ENCODE data around the gene DNHD1. TPM values are rescaled to one million over a fixed set of nuclear protein-coding genes. Genes with fewer than 3 reads are reported as not detected.

DNHD1 gene
- total RNA-seq, 1 donor from 2014 or later = 33.1 TPM

DNA sequence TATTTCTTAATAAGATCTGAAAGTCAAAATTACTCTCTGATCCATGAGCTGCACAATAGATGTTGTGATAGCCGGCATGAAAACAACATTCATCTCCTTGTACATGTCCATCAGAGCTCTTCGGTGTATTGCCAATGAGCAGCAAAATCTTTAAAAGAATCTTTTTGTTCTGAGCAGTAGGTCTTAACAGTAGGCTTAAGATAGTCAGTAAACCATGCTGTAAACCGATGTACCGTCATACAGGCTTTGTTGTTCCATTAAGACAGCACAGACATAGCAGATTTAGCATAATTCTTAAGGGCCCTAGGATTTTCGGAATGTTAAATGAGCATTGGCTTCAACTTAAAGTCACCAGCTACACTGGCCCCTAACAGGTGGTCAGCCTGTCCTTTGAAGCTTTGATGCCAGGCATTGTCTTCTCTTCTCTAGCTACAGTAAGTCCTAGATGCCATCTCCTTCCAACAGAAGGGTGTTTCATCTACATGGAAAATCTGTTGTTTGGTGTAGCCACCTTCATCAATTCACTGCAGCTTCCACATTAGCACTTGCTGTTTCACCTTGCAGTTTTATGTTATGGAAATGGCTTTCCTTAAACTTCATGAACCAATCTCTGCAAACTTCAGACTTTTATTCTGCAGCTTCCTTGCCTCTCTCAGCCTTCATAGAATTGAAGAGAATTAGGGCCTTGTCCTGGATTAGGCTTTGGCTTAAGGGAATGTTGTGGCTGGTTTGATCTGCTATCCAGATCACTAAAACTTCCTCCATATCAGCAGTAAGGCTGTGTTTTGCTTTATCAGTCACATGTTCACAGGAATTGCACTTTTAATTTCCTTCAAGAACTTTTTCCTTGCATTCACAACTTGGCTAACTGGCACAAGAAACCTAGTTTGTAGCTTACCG lies 78.0 kb downstream of the DNHD1 start:
- no peak for DNase-seq (ENCODE audit: low spot score)
- intact Hi-C loops (cut with DNase I) = no loop called here
- ATAC-seq = no peak

DNA sequence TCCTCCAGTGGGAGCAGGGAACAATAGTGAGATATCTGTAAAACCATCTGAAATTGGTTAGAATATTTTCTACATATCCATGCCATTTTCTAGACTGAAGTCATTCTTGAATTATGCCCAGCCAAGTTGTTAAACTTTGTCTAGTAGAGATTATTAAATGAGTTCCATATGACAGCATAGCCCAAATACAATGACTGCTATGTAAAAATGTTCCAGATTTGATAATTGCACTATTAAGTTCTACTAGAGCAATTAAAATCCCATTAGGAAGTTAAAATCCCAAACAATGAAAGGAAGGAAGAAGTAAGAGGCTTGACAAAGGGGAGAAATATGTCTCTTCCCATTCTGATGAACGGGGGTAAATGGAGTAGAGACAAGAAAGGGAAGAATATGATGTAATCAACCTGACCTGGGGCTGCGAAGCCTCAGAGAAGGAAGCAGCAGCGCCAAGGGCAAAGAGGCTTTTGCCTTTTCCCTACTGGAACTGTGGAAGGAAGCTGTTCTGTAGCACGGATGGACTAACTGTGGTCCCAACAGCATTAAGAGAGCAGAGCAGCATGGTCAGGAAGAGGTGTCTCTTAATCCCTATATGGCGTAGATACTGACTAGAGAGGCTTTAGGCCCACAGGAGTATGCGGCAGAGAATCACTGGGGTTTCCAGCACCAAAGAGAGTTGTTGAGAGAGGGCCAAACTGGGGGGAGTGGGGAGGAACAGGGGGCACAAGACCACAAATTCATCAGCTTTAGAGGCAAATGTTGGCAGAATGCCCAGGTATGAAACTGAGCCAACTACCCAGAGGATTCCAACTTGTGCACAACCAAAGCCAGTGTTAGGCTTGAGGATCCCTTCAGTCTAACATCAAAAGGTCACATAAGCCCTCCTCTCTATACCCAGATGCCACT lies 79.6 kb downstream of the DNHD1 start:
- ATAC-seq = peak; percentile 88
- intact Hi-C loops (cut with DNase I) = no loop called here
- peak; percentile 78 for DNase-seq (ENCODE audit: low spot score)

DNA sequence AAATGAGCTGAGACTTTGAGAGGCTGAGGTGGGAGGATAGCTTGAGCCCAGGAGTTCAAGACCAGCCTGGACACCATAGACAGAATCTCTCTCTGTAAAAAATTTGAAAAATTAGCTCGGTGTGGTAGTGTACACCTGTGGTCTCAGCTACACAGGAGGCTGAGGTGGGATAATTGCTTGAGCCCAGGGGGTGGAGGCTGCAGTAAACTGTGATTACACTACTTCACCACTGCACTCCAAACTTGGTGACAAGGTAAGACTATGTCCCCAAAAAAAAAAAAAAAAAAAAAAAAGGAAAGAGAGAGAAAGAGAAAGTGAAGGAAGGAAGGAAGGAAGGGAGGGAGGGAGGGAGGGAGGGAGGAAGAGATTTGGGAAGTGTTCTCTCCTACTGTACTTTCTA lies 81.1 kb downstream of the DNHD1 start:
- DNase-seq (ENCODE audit: low spot score) = no peak
- intact Hi-C loops (cut with DNase I) = no loop called here
- no peak for ATAC-seq

DNA sequence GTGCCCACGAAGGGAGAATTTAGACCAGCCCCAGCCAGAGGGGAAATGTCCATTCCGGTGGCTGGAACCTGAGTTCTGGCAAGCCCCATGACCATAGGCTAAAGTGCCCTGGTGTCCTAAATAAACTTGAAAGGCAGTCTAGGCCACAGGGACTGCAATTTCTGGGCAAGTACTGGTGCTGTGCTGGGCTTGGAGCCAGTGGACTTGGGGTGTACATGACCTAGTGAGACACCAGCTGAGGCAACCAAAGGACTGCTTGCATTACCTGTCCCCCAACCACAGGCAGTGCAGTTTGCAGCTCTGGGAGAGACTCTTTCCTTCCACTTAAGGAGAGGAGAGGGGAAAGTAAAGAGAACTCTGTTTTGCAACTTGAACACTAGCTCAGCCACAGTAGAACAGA lies 82.6 kb downstream of the DNHD1 start:
- DNase-seq (ENCODE audit: low spot score) (no peak), ATAC-seq (no peak)
- intact Hi-C loops (cut with DNase I) = no loop called here

DNA sequence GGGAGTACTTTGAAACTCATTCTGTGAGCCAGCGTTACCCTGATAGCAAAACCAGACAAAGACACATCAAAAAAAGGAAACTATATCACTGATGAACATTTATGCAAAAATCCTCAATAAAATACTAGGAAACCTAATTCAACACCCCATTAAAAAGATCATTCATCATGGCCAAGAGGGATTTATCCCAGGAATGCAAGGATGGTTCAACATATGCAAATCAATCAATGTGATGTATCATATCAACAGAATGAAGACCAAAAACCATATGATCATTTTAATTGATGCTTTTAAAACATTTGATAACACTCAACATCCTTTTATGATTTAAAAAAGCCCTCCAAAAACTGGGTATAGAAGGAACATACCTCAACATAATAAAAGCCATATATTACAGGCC lies 86.5 kb downstream of the DNHD1 start:
- no peak for DNase-seq (ENCODE audit: low spot score)
- no peak for ATAC-seq
- intact Hi-C loops (cut with DNase I) = no loop called here

DNA sequence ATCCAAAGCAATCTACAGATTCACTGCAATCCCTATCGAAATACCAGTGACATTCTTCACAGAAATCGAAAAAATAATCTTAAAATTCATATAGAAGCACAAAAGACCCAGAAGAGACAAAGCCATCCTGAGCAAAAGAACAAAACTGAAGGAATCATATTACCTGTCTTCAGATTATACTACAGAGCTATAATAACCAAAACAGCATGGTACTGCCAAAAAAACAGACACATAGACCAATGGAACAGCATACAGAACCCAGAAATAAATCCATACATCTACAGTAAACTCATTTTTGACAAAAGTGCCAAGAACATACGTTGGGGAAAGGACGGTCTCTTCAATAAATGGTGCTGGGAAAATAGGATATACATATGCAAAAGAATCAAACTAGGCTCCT lies 87.4 kb downstream of the DNHD1 start:
- intact Hi-C loops (cut with DNase I) = no loop called here
- DNase-seq (ENCODE audit: low spot score) (no peak), ATAC-seq (no peak)

DNA sequence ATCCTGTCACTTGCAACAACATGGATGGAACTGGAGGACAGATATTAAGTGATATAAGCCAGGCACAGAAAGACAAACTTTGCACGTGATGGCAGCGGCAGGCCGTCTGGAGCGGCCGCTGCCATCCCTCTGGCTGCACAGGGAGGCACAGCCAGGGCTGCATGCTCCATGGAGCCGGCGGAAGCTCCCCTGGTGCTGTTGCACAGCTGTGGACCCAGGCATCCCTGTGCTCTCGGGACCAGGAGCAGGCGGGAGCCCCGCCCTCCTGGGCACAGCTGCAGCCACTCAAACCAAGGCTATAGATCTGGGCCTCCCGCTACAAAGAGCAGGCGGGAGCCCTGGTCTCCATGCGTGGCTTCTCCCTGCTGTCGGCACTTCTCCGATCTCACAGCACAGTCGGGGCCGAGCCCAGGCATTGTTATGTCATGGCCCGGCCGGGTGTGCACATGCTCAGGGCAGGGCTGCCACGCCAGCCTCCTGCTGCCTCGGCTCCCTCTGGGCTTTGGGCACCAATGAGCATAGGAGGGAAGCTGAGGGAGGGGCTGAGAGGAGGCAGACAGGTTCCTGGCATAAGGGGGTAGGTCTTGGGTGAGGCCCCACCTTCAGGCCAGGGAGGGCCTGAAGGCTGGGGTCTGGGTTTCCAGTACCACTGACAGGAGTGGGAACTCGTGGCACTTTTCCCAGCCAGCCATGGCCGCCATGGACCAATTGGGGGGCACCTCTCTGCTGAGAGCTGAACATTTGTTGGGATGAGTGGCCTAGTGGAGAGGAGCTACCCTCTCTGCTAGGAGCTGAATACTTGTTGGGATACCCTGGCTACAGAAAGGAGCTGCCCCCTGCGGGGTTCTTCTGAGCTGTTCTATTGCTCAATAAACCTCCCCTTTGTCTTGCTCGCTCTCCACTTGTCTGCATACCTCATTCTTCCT lies 89.6 kb downstream of the DNHD1 start:
- ATAC-seq = peak; percentile 41
- DNase-seq (ENCODE audit: low spot score) = no peak
- intact Hi-C loops (cut with DNase I) = no loop called here

DNA sequence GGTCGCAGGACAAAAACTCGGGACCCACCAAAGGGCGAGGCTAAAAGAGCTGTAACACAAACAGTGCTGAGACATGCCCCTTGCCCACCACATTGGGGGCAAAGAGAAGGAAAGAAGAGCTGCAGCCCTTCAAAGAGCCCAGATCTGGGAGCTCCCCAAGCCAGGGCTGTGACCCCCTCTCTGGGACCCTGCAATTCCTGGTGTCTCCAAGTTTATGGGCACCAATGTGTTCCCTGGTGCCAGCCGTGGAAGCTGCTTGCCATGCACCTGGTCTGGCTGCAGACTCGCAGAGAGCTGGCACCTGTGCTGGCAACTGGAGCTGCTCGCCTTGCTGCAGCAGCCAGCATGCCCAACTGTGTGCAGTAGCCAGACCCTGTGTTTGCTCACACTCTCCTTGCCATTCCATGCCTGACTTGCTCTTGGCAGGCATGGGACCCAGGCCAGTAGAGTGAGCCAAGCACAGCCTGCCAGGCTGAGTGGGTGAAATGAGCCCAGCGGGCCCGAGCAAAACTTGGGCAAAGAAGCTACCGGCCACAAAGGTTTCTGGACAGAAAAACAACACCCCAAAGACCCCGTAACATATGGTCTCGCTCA lies 90.4 kb downstream of the DNHD1 start:
- intact Hi-C loops (cut with DNase I) = no loop called here
- DNase-seq (ENCODE audit: low spot score) (no peak), ATAC-seq (no peak)

DNA sequence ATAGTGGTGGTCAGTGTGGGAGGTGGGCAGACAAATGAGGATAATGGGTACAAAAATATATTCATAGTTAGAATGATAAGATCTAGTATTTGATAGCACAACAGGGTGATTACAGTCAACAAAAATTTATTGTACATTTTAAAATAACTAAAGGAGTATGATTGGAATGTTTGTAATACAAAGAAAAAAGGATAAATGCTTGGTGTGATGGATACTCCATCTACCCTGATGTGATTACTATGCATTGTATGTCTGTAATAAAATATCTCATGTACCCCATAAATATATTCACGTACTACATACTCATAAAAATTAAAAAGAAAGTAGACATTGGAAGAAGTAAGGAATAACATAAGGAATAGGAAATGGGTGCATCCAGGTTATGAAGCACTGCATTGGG lies 90.9 kb downstream of the DNHD1 start:
- no peak for ATAC-seq
- DNase-seq (ENCODE audit: low spot score) = no peak
- intact Hi-C loops (cut with DNase I) = no loop called here

DNA sequence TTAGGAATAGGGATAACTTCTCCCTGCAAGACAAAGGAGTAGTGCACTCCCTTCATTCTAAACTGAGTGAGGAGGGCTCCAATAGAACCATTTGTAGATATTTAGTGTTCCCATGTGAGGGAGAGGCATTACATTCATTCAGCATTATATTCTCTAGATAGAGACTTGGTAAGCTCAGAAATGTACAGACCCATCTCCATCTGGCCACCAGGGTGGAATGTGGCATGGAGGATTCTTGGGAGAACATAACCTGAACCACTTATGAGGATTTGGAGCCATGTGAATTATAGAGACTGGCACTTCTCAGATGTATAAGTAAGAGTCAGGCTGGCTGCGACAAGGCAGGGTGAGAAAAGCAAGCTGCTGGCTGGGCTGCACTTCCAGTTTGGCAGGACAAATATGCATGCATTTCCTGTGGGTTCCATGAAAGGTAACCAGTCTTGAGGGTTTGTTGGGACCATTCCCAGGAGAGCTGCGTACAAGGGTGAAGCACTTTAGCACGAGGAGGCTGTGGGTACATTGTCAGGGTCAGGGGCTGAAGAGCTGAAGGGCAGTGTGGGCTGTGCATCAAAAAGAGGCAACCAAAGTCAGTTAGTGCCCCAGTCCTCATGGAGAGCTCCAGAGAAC lies 97.2 kb downstream of the DNHD1 start:
- DNase-seq (ENCODE audit: low spot score) (no peak), ATAC-seq (no peak)
- intact Hi-C loops (cut with DNase I) = no loop called here

DNA sequence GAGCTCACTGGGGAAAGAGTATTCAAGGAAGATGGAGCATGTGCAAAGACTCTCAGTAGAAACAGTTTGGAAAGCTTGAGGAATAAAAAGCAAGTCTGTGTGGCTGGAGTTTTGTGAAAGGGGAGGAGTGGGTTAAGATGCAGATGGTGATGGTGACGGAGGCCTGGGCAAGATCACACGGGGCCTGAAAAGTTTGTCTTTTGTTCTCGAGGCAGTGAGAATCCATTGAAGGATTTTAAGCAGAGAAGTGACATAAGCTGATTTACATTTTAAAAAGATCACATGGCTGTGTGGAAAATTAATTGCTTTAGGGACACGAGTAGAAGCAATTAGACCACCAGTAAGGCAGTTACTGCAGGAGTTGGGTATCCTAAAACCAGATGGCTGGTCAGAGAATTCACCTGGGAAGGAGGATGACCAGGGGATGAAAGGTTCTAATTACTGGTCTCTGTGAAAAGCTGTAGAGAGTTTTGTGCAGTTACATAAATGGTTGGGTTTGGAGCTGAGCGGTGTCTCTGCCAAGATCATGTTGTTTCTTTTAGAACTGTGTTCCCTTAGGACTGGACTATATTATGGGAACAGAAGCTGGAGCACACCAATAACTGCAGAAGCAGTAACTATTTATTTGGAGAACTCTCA lies 99.3 kb downstream of the DNHD1 start:
- ATAC-seq = peak; percentile 85
- no peak for DNase-seq (ENCODE audit: low spot score)

DNA sequence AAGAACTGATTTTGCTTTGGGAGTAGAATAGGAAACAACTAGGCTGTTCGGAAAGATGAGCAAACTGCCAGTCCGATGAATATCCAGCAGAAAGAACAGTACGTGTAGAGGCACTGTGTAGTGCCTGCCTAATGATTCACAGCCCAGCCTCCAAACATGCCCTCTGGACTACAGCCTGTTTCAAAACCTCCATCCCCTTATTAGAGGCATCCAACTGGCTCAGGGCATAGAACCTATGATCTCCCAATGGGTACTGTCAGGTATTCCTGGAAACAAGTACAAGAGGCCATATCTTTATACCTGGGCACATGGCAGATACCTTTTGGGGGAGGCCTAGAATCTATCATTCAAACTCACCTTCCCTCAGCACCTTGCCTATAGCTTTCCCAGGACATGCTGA lies 101.5 kb downstream of the DNHD1 start:
- no peak for DNase-seq (ENCODE audit: low spot score)
- intact Hi-C loops (cut with DNase I) = no loop called here

More for the DNA sequence above, 99.3 kb downstream of the DNHD1 start:
- intact Hi-C loops (cut with DNase I) = no loop called here

DNA sequence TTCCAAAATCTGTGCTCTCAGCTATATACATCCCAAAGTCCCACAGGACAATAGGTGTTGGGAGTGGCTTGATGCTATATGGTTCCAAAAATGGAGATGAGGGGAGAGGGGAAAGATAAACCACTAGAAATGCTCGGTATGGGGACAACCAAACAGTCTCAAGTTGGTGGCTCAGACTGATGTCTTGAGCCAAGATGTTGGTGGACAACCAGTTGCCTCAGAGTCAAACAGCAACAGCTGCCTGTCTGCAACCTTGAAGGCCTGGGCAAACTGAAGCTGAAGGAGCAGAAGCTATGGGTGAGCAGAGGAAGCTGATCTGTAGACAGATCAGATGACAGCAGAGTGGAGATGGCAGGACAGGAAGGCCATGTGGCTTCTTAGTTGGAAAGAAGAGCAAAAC lies 102.4 kb downstream of the DNHD1 start:
- intact Hi-C loops (cut with DNase I) = no loop called here
- no peak for DNase-seq (ENCODE audit: low spot score)
- ATAC-seq = no peak

More for the DNA sequence above, 101.5 kb downstream of the DNHD1 start:
- ATAC-seq = no peak

DNA sequence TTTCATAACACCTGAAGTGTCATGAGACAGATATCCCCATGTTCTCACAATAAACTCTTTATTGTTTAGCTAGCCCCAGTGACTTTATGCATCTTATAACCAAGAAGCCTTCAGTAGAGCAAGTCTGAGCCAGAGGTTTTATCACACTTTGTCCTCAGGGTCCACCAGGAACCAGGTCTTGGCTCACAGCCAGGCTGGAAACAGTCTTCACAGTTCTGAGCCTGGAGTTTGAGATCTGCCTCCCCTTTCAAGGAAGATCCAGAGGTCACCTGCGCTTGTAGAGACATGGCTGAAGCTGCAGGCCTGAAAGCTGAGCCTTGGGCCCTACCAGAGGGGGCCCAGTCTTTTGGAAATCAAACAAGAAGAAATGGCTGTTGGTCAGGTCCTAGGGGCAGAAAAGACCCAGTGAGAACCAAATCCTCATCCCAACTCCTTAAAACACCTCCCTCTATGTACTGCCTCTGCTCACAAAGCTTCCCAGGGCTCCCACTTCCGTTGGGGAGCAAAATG lies 102.9 kb downstream of the DNHD1 start:
- no peak for ATAC-seq
- no peak for DNase-seq (ENCODE audit: low spot score)
- intact Hi-C loops (cut with DNase I) = no loop called here

DNA sequence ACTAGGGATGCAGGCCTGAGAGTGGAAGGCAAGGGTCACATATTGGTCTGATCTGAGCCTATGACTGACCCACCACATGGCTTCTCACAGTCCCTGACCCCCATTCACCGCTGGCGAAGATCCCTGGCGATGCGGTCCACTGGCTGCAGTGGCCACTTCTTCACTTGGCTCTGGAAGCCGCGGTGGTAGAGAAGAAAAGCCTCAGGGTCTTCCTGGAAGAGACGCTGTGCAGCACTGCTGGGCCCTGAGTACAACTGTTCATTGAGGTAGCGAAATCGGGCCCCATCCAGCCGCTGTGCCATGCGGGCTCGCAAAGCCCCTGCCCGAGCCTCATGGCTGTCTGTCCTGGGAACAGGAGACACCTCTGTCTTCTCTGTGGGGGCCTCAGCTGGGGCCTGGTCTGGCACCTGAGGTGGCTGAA lies 104.0 kb downstream of the DNHD1 start:
- intact Hi-C loops (cut with DNase I) = no loop called here
- no peak for ATAC-seq

DNA sequence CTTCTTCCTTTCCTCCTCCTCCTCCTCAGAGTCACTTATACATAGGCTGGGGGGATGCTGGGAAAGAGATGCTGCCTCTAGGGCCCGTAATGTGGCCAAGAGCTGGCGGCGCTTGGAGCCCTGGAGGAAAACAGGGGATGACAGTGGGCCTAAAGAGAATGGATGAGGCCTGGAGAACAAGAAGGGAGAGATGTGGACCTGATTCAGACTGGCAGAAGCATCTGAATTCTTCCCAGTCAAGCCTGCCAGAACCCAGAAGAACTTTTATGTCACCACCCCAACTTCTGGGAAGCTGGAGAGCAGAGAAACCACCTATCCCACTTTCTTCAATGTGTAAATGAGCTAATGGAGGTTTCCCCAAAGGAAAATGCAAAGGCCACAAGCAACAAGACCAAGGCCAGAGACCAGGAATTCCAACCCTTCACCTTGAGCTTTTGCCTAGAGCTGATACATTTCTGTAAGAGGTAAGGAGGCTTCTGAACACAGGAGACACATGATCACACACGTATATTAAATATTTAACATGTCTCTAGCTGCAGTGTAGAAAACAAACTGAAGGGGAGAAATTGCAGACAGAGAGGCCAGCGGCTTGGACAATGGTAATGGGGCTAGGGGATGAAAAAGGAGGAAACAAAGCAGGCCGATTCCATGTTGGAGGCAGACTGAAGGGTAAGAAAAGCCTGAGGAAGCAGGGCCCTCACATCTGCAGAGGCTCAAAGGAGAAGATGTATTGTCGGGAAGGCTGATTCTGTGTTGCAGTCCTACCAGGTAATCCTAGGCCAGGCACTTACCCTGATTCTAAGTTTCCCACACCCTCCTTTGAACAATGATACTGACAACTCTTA lies 105.2 kb downstream of the DNHD1 start:
- ATAC-seq (no peak), DNase-seq (ENCODE audit: low spot score) (no peak)
- intact Hi-C loops (cut with DNase I) = no loop called here

More for the DNA sequence above, 104.0 kb downstream of the DNHD1 start:
- no peak for DNase-seq (ENCODE audit: low spot score)

Data from sciatic nerve (tissue), 2 donors.